ENCODE measurements around the gene SCGB2A2. TPM values are rescaled to one million over a fixed set of nuclear protein-coding genes. Genes with fewer than 3 reads are reported as not detected.

SCGB2A2 gene
- total and polyA plus RNA-seq, 10 of the 15 experiments (the other 5 are each of a cell fraction or from before 2014, with no cell fraction given) = not detected

- in situ Hi-C loops (cut with MboI) (no loop called here), intact Hi-C loops (cut with micrococcal nuclease; ENCODE audit: unreplicated experiment) (no loop called here)
- Histone ChIP-seq H3K4me3 (no peak within 1 kb of the TSS), H3K79me2 (ENCODE audit: control insufficient read depth, insufficient read depth, low read length) (no peaks in the 10 kb centered on the region), H4K20me1 (ENCODE audit: control insufficient read depth, insufficient read depth) (no peaks in the 10 kb centered on the region), H3K4me2 (ENCODE audit: control insufficient read depth, insufficient read depth) (no peak within 1 kb of the TSS), H3K4me1 (ENCODE audit: control insufficient read depth, insufficient read depth, low read length) (no peaks in the 10 kb centered on the region), H3K27me3 (replicated peaks in 1 of 2; ENCODE audit: control insufficient read depth in 2 of 2, insufficient read depth in 2 of 2, low read length in 1 of 2) (peaks cover 4 to 5% of the 10 kb centered on the region in 2 experiments), H3K27ac (ENCODE audit: control insufficient read depth, insufficient read depth) (no peak within 1 kb of the TSS), H3K9ac (ENCODE audit: control insufficient read depth, insufficient read depth, low read length) (no peak within 1 kb of the TSS), H2AFZ (ENCODE audit: control insufficient read depth, low read depth, low read length) (no peak within 1 kb of the TSS), H3K36me3 (ENCODE audit: control insufficient read depth in 2 of 2, insufficient read depth in 2 of 2, low read length in 1 of 2) (no peaks in the 10 kb centered on the region), H3K9me3 (replicated peaks; ENCODE audit: control insufficient read depth, insufficient read depth, low read length) (no peaks in the 10 kb centered on the region)
- ChIA-PET SMC1A (ENCODE audit: uncharacterized antibody, unreplicated experiment) (no interaction called here), POLR2A (no interaction called here), CTCF (no interaction called here), RAD21 (ENCODE audit: unreplicated experiment) (no interaction called here)
- no peak for DNase-seq (ENCODE audit: low read depth, low spot score)
- TF ChIP-seq YY1 (IDR thresholded peaks at IDR 0.05; ENCODE audit: low read depth, low read length) (no peak), NR2C2 (IDR thresholded peaks at IDR 0.05; ENCODE audit: borderline replicate concordance, control insufficient read depth, insufficient read length, low read depth) (no peak), CHD1 (IDR thresholded peaks at IDR 0.05; ENCODE audit: low read depth, low read length) (no peak), RFX5 (IDR thresholded peaks at IDR 0.05; ENCODE audit: low read depth, low read length) (no peak), MTA3 (IDR thresholded peaks at IDR 0.05; ENCODE audit: borderline replicate concordance, low read length) (no peak), SMARCA5 (IDR thresholded peaks at IDR 0.05) (no peak), CEBPZ (IDR thresholded peaks at IDR 0.05; ENCODE audit: low read depth, low read length) (no peak), SRF (IDR thresholded peaks at IDR 0.05; ENCODE audit: low read depth in 2 of 2, low read length in 2 of 2) (no peak), ZNF687 (IDR thresholded peaks at IDR 0.05) (no peak), BACH1 (IDR thresholded peaks at IDR 0.05; ENCODE audit: borderline replicate concordance) (no peak), KAT2A (conservative IDR thresholded peaks at IDR 0.05; ENCODE audit: control insufficient read depth, low read depth, low read length) (no peak), NFIC (IDR thresholded peaks at IDR 0.05; ENCODE audit: low read depth, low read length) (no peak), CBX5 (IDR thresholded peaks at IDR 0.05; ENCODE audit: low read depth) (no peak), PAX8 (IDR thresholded peaks at IDR 0.05) (no peak), BMI1 (IDR thresholded peaks at IDR 0.05; ENCODE audit: borderline replicate concordance) (no peak), ZBTB33 (IDR thresholded peaks at IDR 0.05) (no peak), ZZZ3 (IDR thresholded peaks at IDR 0.05; ENCODE audit: control insufficient read depth, insufficient read length, low read depth) (no peak)
- 4% methylated on average over 7 of the region's 7 CpGs for WGBS (ENCODE audit: insufficient coverage, insufficient replicate concordance, low lambda C conversion rate, missing lambda C conversion rate)
- no TSS peak for BruUV-seq (replicated peaks)
- FAIRE-seq = no peak
- ATAC-seq = no peak
Observed at GRCh38 chr11:62298975-62299374, 29.0 kb downstream of the SCGB2A2 start, which contains the start of gene SCGB1D4. Gene SCGB1D4, minus strand, starts transcription at chr11:62299075. Its CDS starts 65 bp downstream, at chr11:62299010.
